GM12874 (cell line): ENCODE results near the gene PSME2.

Experiments
- TF ChIP-seq, protein P1 (sequence below): IDR thresholded peaks from 2 replicates; pipeline ENCODE4 v1.5.1; 2011; ENCODE audit warnings: low read depth, mild to moderate bottlenecking, control low read depth, low read length, moderate library complexity; ENCODE audit not compliant: insufficient read depth

PSME2 gene

DNA sequence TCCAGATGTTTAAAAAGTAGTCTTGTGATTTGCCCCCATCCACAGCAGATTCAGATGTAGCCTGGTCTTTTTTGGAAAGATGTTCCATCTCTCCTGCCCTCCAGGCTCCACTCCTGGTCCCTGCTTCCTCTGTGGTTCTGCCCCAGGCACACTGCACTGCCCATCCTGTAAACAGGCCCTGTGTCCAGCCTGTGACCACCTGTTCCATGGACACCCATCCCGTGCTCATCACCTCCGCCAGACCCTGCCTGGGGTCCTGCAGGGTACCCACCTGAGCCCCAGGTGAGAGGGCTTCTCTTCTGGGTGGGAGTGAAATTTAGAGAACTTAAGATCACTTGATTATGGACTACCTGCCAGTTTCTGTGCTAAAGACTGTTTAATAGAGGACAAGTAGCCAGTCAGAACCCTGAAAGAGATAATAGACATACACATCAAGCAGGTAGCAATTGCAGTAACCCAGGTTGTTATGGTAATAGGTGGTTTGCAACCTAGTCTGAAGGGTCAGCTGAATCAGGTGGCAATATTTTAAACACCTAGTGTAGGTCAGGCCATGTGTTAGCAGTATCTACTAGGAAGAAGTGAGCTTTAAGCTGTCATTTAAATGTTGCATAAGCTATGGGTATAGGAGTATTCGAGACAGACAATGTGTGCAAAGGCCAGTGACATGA is 3.0 kb upstream of the PSME2 start:
- TF ChIP-seq, protein P1, sequence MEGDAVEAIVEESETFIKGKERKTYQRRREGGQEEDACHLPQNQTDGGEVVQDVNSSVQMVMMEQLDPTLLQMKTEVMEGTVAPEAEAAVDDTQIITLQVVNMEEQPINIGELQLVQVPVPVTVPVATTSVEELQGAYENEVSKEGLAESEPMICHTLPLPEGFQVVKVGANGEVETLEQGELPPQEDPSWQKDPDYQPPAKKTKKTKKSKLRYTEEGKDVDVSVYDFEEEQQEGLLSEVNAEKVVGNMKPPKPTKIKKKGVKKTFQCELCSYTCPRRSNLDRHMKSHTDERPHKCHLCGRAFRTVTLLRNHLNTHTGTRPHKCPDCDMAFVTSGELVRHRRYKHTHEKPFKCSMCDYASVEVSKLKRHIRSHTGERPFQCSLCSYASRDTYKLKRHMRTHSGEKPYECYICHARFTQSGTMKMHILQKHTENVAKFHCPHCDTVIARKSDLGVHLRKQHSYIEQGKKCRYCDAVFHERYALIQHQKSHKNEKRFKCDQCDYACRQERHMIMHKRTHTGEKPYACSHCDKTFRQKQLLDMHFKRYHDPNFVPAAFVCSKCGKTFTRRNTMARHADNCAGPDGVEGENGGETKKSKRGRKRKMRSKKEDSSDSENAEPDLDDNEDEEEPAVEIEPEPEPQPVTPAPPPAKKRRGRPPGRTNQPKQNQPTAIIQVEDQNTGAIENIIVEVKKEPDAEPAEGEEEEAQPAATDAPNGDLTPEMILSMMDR, result no peak

- TF ChIP-seq, protein P1, result no peak
Measured at GRCh38 chr14:24147761-24148428, 1.5 kb upstream of the PSME2 start.

GRCh38 chr14:24146978-24147760 is 759 bp upstream of the PSME2 start, which contains the start of gene RNF31:
RNF31 (plus strand) TSS chr14:24147498; CDS start chr14:24147699, 201 bp downstream.
- TF ChIP-seq, protein P1, result no peak

GRCh38 chr14:24145690-24146452 is 539 bp downstream of the PSME2 start:
- TF ChIP-seq, protein P1, result no peak

GRCh38 chr14:24145219-24145618 is 1.2 kb downstream of the PSME2 start:
- TF ChIP-seq, protein P1, result no peak

DNA sequence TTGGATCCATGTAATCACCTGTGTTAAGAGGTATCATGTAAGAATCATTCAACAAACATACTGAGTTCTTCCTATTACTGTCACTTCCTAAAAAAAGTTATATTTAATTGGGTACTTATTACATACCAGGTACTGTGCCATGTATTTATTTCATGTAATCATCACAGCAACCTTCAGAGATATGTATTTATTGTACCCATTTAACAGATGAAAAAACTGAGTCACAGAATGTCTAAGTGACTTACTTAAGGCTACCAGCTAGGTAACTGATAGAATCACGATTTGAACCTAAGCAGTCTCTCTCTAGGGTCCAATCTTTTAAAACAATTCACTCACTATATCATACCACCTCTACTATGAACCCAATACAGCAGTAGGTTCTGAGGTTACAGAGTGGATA is 2.0 kb downstream of the PSME2 start:
- TF ChIP-seq, protein P1, result no peak
